Activated naive CD4-positive, alpha-beta T cell (primary cell): ENCODE data around the gene DLEC1.
A peak's percentile ranks its signal among the peaks of the same experiment; 100 is the strongest.

Experiments
- DNase-seq, 4 experiments: peaks; one replicate each; lab custom pipeline; 2025; lab: John Stamatoyannopoulos, UW

The DLEC1 gene

DNA sequence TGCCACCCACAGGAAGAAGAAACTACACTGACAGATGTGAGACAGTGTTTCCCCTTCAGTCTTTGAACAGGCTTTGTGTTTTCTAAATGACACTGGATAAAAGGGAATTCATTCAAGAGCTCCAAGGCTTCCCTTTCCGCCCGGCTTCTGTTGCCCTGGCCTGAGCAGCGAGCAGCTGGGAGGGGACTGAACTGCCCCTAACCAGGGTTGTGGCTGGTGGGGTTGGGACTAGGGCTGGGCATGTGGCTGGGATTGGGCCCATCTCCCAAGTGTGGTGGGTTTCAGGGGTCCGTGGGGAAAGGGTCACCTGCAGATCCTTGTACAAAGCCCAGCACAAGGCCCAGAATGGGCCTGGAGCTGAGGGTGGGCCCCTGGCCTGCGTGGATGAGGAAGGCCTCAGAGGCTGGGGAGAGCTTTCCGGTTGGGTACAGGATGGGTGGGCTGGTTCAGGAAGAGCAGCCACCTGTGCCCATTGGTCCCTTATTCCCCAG lies 38.0 kb upstream of the DLEC1 start:
- DNase-seq, result no peak

DNA sequence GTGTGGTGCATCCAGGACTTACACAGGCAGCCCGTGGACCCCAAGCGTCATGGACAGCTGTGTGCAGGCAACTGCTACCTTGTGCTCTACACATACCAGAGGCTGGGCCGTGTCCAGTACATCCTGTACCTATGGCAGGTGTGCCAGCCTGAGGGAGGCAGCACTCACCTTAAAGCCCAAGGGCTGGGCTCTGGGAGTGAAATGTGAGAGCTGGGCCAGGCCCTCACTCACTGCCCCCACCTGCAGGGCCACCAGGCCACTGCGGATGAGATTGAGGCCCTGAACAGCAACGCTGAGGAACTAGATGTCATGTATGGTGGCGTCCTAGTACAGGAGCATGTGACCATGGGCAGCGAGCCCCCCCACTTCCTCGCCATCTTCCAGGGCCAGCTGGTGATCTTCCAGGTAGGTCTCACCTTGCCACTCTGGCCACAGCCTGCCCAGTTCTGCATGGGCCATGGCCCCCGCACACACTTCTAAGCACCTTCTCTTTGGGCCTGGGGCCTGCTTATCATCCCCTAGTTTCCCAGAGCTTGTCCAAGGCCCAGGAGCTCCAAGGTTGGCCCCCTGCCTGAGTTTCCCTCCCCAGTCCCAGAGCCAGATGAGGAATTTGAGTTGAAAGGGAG lies 37.4 kb upstream of the DLEC1 start:
- DNase-seq, result no peak

DNA sequence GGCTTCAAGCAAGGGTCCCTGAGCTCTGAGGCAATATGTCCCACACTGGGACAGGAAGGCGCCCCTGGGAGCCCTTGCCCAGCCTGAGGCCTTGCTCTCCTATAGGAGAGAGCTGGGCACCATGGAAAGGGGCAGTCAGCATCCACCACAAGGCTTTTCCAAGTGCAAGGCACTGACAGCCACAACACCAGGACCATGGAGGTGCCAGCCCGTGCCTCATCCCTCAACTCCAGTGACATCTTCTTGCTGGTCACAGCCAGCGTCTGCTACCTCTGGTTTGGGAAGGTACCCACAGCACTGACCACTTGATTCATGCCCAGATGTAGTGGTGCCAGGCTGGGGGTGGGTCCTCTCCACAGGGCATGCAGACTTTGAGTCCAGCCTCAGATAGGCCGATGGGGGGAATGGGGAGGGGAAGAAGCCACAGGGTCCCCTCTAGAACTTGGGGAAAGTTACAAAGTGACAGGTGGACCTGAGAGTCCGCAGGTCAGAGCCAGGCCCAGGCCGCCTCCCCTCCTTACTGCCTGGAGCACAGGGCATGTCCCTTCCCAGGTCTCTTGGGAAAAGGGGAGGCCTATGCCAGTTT lies 36.6 kb upstream of the DLEC1 start:
- DNase-seq, result no peak

DNA sequence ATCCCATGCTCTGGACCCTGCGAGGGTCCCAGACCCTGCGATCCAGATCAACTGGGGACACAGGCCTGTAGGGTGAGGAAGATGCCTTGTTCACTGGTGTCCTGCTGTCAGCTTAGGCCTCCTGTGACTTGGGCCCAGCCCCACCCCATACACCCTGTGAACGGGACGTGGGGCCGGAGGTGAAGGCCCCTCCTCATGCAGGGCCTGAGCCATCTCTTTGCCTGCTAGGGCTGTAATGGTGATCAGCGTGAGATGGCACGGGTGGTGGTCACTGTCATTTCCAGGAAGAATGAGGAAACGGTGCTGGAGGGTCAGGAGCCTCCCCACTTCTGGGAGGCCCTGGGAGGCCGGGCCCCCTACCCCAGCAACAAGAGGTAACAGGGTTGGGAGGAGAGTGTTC lies 36.1 kb upstream of the DLEC1 start:
- DNase-seq, result no peak

DNA sequence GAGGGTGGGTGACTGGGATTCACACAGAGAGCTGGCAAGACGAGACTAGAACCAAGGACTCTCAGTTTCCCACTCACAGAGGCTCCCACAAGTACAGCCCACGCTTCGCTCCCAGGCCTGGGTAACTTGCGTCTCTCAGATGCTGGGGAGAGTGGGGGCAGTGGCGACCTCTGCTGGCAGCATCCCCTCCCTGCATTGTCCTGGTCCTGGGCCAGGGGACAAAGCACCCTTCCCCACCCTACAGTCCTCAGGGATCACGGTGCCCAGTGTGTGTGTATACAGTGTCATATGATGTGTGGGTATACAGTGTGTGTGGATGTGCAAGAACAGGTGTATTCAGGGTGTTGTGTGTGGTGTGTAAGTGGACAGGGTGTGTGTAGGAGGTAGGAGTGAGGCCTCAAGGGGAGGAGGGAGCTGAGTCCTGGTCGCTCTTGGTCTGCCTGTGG lies 35.6 kb upstream of the DLEC1 start:
- peak in 3 of 4 experiments; percentile 28 to 65 (median 51) for DNase-seq

DNA sequence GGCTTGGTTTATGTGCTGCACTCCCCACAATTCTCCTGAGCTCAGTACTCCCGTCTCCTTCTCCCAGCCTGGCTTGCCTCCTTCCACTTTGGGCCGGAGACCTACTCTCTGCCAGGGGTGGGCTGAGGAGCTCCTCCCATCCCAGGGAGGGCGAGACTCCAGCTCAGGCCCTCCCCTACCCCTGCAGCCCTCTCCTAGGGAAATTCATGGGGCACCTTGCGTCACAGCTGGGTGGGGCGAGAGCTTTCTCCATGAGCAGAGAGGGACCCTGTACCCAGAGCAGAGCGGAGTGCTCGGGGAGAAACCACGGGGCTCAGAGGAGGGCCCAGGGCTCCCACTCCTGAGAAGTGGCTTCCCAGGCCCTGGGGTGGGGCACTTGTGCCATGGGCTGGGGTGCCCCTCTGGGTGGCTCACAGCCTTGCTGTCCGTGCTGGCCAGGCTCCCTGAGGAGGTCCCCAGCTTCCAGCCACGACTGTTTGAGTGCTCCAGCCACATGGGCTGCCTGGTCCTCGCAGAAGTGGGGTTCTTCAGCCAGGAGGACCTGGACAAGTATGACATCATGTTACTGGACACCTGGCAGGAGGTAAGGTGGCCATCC lies 35.1 kb upstream of the DLEC1 start:
- DNase-seq, result no peak

DNA sequence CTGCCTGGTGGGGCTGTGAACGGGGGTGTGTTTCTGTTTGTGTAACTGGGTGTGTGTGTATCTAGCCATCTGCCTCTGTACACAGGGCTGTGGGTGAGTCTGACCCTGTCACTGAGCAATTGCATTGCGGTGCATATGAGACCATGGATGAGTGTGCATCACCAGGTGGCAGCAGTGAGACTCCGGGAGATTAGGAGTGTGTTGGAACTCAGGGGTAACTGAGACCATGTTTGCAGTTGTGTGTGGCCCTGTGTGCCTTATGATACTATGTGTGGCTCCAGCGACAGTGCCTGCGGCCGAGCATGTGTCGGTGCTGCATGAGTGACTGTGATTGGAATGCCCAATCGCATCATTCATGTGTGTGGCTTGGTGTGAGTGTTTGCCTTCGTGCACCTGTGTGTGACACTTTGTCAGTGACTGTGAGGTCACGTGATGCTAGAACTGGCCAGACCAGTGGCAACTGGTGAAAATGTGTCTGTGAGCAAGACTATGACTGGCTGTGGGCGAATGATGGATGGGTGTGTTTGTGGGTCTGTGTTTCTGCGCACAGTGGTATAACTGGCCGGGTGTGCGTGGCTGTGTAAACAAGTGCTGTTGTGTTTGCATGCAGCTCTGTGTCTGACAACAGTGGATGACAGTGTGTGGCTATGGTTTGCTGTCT lies 34.5 kb upstream of the DLEC1 start:
- DNase-seq, result peak in 1 of 4 experiments; percentile 46

DNA sequence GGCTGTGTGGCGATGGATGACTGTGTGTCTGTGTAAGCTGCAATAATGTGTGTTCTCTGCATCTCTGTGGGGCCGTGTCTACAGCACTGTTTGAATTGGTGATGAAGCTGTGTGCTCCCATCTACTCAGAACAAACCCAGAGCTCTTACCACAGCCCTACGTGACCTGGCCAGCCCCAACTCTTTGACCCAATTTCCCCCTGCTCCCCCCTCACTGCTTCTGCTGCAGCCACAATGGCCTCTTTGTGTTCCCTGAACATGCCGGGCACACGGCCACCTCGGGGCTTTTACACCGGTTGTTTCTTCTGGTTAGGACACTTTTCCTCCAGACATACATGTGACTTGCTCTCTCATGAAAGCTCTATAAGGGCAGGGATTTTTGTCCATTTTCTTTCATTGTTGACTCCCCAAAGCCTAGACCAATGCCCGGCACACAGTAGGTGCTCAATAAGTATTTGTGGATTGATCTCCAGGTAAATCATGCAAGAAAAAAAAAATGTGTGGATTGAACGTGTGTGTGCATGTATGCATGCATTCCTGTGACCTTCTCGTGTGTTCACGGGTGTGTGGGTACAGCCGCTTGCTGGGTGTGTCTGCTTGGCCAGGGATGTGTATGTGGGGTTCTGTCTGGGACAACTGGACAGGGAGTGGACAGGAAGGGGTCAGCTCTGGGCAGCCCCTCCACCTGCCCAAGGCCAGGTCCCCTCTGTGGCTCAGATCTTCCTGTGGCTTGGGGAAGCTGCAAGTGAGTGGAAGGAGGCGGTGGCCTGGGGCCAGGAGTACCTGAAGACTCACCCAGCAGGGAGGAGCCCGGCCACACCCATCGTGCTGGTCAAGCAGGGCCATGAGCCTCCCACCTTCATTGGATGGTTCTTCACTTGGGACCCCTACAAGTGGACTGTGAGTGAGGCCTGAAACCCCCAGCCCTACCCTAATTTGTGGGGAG lies 33.7 kb upstream of the DLEC1 start:
- no peak for DNase-seq

DNA sequence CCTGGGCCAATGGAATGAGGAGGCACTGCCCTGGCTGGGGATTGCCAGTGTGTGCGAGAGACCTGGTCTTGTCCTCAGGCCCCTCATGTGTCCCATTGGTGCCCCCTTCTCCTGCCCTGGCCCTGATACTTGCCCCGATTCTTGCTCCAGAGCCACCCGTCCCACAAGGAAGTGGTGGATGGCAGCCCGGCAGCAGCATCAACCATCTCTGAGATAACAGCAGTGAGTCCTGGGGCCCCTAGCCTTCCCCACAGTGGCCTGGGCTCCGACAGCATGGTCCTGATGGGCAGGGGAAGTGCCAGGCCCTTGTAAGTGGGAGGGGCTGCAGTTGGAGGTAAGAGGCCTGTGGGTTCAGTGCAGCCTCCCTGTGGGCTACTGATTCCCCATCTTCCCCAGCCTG lies 33.0 kb upstream of the DLEC1 start:
- no peak for DNase-seq

DNA sequence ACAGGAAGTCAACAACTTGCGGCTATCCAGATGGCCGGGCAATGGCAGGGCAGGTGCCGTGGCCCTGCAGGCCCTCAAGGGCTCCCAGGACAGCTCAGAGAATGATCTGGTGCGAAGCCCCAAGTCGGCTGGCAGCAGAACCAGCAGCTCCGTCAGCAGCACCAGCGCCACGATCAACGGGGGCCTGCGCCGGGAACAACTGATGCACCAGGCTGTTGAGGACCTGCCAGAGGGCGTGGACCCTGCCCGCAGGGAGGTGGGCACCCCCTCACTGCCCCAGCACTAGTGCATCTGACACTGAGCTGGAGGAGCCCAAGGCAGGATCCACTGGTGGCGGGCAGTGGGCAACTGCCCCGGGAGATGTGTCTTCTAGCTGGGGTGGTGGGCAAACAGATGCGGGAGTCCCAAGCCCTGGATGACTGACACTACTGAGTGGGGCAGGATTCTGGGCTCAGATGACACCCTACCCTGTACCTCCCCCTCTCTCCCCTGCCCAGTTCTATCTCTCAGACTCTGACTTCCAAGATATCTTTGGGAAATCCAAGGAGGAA lies 32.5 kb upstream of the DLEC1 start:
- DNase-seq, result no peak

DNA sequence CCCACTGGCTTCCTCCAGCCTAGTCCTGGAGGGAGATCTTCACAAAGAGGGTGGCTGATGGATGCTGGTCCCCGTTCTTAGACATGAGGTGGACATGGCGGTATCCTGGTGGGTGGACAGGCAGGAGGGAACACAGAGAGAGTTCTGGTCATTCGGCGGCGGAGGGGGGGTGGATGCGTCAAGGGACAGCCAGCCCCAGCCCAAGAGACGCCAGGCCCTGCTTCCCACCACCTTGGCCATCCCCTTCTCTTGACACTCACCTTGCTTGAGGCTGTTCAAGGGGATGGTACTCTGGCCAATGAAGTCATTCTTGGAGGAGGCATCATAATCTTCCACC lies 31.3 kb upstream of the DLEC1 start:
- DNase-seq, result no peak

DNA sequence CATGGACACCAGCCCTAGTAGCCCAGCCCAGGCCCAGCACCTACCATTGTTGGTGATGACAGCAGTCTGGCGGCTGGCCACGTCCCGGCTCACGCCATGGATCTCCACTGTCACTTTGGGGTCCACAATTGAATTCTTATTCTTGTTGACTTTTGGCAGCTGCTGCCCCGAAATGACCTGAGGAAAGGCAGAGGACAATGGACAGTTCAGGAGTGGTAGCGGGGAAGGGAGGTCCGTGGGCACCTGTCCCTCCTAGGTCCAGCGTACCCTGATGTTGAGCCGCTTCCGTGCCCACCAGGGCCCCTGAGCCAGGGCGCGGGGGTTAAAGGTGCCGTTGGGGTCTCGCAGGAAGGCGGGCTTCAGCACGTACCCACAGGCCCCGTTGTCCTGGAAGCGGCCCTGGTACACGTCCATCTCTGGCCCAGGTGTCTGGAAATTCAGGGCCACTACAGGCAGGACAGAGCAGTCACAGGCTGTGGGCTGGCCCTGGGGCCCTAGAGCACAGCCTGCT lies 30.8 kb upstream of the DLEC1 start:
- DNase-seq, result no peak

DNA sequence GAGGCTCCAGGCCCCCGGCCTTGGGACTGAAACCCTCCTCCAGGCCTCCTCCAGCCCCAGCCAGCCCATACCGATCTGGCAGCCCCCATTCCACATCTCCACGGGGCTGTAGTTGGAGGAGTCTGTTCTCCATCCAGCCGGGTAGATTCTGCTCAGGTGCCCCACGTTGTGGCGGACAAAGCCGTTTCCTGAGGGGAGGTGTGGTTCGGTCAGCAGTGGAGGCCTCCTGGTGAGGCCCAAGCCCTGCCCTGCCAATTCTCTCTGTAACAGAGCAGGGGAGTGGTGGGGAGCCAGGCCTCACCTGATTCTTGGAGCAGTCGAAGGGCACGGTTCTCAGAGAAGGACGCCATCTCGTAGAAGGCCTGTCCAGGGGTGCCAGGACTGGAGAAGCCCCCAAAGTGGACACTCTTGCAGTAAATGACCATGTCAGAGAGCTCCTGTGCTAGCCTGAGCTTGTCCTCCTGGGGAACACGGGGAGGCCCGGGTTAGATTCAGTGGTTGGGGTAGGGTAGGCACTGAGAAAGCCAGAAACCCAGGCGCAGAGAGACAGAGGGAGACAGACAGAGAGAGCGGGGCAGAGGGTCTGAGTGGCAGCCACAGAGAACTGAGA lies 29.9 kb upstream of the DLEC1 start:
- DNase-seq, result no peak

DNA sequence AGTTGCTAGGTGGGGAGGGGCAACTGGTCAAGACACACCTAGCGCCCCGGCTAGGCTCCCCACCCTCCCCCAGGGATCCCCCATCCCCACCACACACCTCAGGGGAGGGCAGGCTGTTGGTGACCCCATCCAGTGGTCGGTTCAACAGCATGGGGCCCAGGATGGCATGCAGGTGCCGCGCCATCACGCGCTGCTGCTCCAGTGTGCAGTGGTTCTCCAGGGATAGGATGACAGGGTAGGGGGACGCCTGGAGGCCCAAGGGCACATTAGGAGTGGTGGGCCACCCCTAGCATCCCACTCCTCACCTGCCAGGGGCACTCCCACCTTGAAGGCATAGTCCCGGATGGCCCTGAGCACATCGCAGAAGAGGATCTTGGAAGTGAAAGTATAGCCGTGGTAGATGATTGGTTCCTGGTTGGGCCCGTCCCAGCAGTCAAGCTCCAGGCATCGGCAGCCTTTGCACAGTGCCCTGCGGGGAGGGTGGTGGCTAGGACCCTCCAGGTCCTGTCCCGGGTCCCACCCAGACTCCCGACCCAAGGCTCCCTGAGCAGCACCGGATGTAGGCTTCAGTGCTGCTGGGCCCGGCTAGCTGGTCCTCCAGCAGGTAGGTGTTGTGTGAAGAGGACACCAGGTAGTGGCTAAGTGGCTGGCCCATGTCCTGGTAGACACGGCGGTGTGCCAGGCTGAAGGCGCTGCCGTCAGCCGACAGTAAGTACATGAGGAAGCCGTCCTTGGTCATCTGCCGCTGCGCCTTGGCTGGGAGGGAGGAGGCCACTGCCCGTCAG lies 29.0 kb upstream of the DLEC1 start:
- no peak for DNase-seq

DNA sequence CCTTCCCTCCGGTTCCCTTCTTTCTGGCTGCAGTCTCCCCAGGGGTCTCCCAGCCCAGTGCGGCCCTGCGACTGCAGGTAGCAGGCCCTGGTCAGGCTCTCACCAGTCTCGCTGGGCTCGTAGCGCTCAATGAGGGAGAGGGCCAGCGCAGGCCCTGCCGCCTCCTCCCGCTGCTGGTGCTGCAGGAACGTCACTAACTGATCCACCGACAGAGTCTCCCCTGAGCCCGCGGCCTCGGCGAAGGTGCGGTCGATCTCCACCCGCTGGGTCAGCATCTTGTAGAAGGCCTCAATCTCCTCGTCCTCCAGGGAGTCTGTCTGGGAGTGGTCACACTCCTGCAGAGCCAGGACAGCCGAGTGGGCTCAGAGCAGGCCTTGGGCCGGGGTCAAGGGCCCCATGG lies 27.9 kb upstream of the DLEC1 start:
- DNase-seq, result no peak

DNA sequence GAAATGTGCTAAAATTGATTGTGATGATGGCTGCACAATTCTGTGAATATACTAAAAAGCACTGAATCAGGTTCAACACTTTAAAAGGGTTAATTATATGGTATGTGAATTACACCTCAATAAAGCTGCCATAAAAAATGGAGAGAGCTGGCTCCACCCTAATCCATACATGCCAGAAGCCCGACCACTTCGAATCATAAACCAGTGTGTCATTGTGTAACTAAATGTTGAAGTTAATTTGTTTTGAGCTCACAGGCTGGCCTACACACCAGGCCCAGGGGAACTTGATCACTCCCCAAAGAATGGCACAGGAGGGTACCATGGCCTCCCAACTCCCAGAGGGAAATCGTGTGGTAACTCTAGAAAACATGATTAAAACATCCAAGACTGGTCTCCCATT lies 23.5 kb upstream of the DLEC1 start:
- DNase-seq, result no peak

DNA sequence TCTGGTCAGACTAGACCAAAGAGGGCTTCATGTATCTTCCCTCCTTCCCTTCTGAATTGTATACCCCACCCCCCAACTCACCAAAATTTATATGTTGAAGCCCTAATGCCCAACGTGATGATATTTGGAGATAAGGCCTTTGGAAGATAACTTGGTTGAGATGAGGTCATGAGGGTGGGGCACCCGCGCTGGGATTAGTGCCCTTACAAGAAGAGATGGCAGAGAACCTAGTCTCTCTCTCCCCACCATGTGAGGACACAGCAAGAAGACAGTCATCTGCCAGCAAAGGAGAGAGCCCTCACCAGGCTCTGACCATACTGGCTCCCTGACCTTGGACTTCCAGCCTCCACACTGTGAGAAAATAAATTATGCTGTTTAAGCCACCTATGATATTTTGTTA lies 23.0 kb upstream of the DLEC1 start:
- DNase-seq, result no peak

DNA sequence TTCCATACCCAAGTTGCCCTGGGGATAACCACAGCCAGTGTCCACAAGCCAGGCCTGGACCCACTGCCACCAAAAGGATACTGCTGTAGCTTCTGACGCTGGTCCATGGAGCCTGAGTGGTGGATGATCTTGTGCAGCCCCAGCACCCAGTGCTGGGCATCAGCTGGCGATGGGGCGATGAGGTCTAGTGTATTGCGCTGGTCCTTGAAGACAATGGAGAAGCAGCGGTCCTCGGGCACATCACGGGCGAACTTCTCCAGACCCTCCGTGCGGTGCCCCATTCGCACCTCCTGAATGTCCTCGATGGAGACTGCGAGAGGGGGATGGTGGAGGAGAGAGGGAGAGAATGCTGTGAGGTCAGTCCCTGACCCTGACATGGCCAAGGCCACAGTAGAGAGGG lies 22.6 kb upstream of the DLEC1 start:
- DNase-seq, result no peak

DNA sequence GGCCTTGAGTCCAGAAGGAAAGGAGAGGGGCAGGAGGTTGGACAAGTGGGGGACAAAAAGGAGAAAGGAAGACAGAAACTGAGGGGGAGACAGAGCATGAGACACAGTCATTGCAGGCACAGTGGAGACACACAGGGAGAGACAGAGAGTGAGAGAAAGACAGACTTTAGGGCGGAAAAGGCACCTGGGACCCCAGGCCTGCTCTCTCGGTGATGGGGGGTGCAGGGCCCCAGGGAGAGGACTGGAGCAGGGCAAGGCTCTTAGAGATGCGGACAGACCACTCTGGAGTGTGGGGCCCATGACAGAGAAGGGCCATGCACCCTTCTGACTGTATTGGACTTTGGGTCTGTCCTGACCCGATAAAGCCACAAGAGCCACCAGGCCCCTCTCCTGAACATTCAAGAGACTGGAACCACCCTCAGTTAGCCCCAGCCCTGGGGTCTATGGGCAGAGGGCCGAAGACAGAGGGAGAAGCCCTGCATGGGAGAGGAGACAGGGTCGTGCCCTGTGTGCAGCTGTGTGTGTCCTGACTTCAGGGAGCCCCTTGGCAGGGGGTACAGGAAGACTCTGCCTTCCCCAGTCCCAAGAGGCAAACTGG lies 22.1 kb upstream of the DLEC1 start:
- DNase-seq, result no peak
